HCT116 (cell line): ENCODE results near the gene TIRAP. TPM values are rescaled to one million over a fixed set of nuclear protein-coding genes. Genes with fewer than 3 reads are reported as not detected.

ENCODE experiments used
- ATAC-seq: fragments of 200-7000 bp; cut with Tn5 transposase; 2 replicates; pipeline ENCODE4 v1.9.1; 2020; ENCODE audit warnings: mild to moderate bottlenecking, moderate library complexity
- BruUV-seq: library from RNA; stranded (reverse); fragments of 400-500 nt; replicated peaks from 2 replicates; lab custom pipeline; 2021; lab: Mats Ljungman, UMichigan
- CTCF ChIA-PET: fragments of 300-600 bp; sonication (Branson Sonifier 250); formaldehyde crosslinking; loops from one replicate; lab custom pipeline; 2021; ENCODE audit warnings: antibody characterized with exemption; lab: Charles Lee
- POLR2A ChIA-PET: fragments of 300-600, 350-600 bp; sonication (Branson Sonifier 250); formaldehyde crosslinking; loops from one replicate; lab custom pipeline; 2021; ENCODE audit warnings: antibody characterized with exemption; lab: Charles Lee
- RAD21 ChIA-PET, 2 experiments: fragments of 300-600 bp; sonication (Branson Sonifier 250); formaldehyde crosslinking; loops; one replicate each; lab custom pipeline; 2023; ENCODE audit warnings: low total read pairs in 2 of 2; ENCODE audit not compliant: uncharacterized antibody in 2 of 2, unreplicated experiment in 2 of 2, low non-redundant PET in 1 of 2; lab: Charles Lee
- DNase-seq: peaks from one replicate; pipeline ENCODE4 v3.0.0-alpha.2; 2010; ENCODE audit warnings: low read depth, low spot score
- H2AFZ ChIP-seq: fragments of 200-600 bp; shearing (Covaris generic), sonication (generic); 2 replicates; pipeline ENCODE4 v1.6.1; 2017; ENCODE audit warnings: low read depth, mixed run types, mixed read lengths, antibody characterized with exemption, low read length; ENCODE audit not compliant: poor library complexity, severe bottlenecking
- H3K27ac ChIP-seq: 2 replicates; pipeline ENCODE4 v1.5.1; 2012; ENCODE audit warnings: low read depth, low read length
- H3K27me3 ChIP-seq: fragments of 200-600 bp; sonication (generic); 2 replicates; pipeline ENCODE4 v1.6.1; 2016; ENCODE audit warnings: mixed run types, low read length, mixed read lengths; ENCODE audit not compliant: insufficient read depth
- H3K36me3 ChIP-seq, 2 experiments: fragments of 200-500 bp in 1 of 2; fragments of 200-600 bp in 1 of 2; sonication (Bioruptor generic) in 1 of 2; sonication (generic) in 1 of 2; 2 replicates each; pipeline versions ENCODE4 v1.5.1 to v1.6.1; 2014 to 2016; ENCODE audit warnings: low read length in 2 of 2, inconsistent platforms in 1 of 2, mixed read lengths in 1 of 2, mixed run types in 1 of 2; ENCODE audit not compliant: insufficient read depth in 2 of 2, control insufficient read depth in 1 of 2
- H3K4me1 ChIP-seq, 2 experiments: fragments of 200-600 bp in 1 of 2; sonication (generic) in 1 of 2; 2 replicates each; pipeline versions ENCODE4 v1.5.1 to v1.6.1; 2012 to 2017; ENCODE audit warnings: low read length in 2 of 2, inconsistent platforms in 1 of 2, mild to moderate bottlenecking in 1 of 2, mixed read lengths in 1 of 2, mixed run types in 1 of 2, moderate library complexity in 1 of 2; ENCODE audit not compliant: insufficient read depth in 2 of 2, control insufficient read depth in 1 of 2
- H3K4me2 ChIP-seq: fragments of 200-600 bp; sonication (generic); 2 replicates; pipeline ENCODE4 v1.6.1; 2017; ENCODE audit warnings: mixed run types, low read length, mixed read lengths
- H3K4me3 ChIP-seq, 2 experiments: fragments of 200-600 bp in 1 of 2; sonication (generic) in 1 of 2; replicated peaks in 1 of 2; 2 replicates each; pipeline ENCODE4 v1.5.1; 2011 to 2016; ENCODE audit warnings: low read length in 2 of 2, control low read depth in 1 of 2, low read depth in 1 of 2, mild to moderate bottlenecking in 1 of 2, mixed read lengths in 1 of 2, mixed run types in 1 of 2
- H3K79me2 ChIP-seq: fragments of 200-600 bp; sonication (generic); 2 replicates; pipeline ENCODE4 v1.6.1; 2017; ENCODE audit warnings: mild to moderate bottlenecking, mixed run types, low read length, moderate library complexity, mixed read lengths; ENCODE audit not compliant: insufficient read depth
- H3K9ac ChIP-seq: fragments of 200-600 bp; sonication (generic); 2 replicates; pipeline ENCODE4 v1.6.1; 2016; ENCODE audit warnings: low read length, mixed read lengths
- H3K9me2 ChIP-seq: fragments of 200-600 bp; sonication (generic), shearing (Covaris generic); 2 replicates; pipeline ENCODE4 v1.6.1; 2017; ENCODE audit warnings: mixed run types, mild to moderate bottlenecking, moderate library complexity; ENCODE audit not compliant: insufficient read depth
- H3K9me3 ChIP-seq, 2 experiments: fragments of 200-500 bp in 1 of 2; fragments of 200-600 bp in 1 of 2; sonication (Bioruptor generic) in 1 of 2; sonication (generic) in 1 of 2; 2 replicates each; pipeline ENCODE4 v1.6.1; 2014 to 2017; ENCODE audit warnings: low read length in 2 of 2, mixed read lengths in 2 of 2, inconsistent platforms in 1 of 2, low read depth in 1 of 2, mild to moderate bottlenecking in 1 of 2, mixed run types in 1 of 2, moderate library complexity in 1 of 2; ENCODE audit not compliant: control insufficient read depth in 1 of 2, insufficient read depth in 1 of 2
- H4K20me1 ChIP-seq: fragments of 200-600 bp; sonication (generic), shearing (Covaris generic); 2 replicates; pipeline ENCODE4 v1.6.1; 2017; ENCODE audit warnings: mixed run types, mild to moderate bottlenecking, moderate library complexity; ENCODE audit not compliant: insufficient read depth
- CBX3 ChIP-seq: IDR thresholded peaks from 2 replicates; pipeline ENCODE4 v1.6.1; 2012; ENCODE audit warnings: low read depth
- ELF1 ChIP-seq: IDR thresholded peaks from 2 replicates; pipeline ENCODE4 v1.6.1; 2012; ENCODE audit warnings: low read depth, borderline replicate concordance
- FOSL1 ChIP-seq: IDR thresholded peaks from 2 replicates; pipeline ENCODE4 v1.6.1; 2012; ENCODE audit warnings: low read depth
- POLR2A ChIP-seq: IDR thresholded peaks from 2 replicates; pipeline ENCODE4 v1.7.0; 2011; ENCODE audit warnings: borderline replicate concordance; ENCODE audit not compliant: insufficient read depth, insufficient read length; ENCODE audit errors: extremely low read depth
- RAD21 ChIP-seq: IDR thresholded peaks from 2 replicates; pipeline ENCODE4 v1.6.1; 2012; ENCODE audit warnings: low read depth, mild to moderate bottlenecking
- SRF ChIP-seq: IDR thresholded peaks from 2 replicates; pipeline ENCODE4 v1.6.1; 2012; ENCODE audit warnings: low read depth
- TCF7L2 ChIP-seq: IDR thresholded peaks from 2 replicates; pipeline ENCODE4 v1.7.0; 2011; ENCODE audit warnings: borderline replicate concordance, inconsistent platforms; ENCODE audit not compliant: insufficient read depth, insufficient read length; ENCODE audit errors: extremely low read depth
- YY1 ChIP-seq: IDR thresholded peaks from 2 replicates; pipeline ENCODE4 v1.6.1; 2011; ENCODE audit warnings: low read length, low read depth, moderate library complexity, mild to moderate bottlenecking; ENCODE audit not compliant: insufficient replicate concordance; ENCODE audit errors: extremely low read depth
- ZNF274 ChIP-seq: fragments of 200-500 bp; sonication (Bioruptor generic); IDR thresholded peaks from 2 replicates; pipeline ENCODE4 v1.6.1; 2014; ENCODE audit warnings: mild to moderate bottlenecking, low read depth, low read length, inconsistent platforms
- intact Hi-C: fragments of 100-400 bp; cut with micrococcal nuclease; formaldehyde crosslinking; loops from 2 replicates; pipeline ENCODE4 v1.10.0; 2022
- total RNA-seq: library from RNA; stranded (reverse); gene quantifications from one replicate; pipeline ENCODE4 v1.2.1, GENCODE V29; 2021; ENCODE audit not compliant: unreplicated experiment
- TF ChIP-seq, protein P1 (sequence below): IDR thresholded peaks from 2 replicates; pipeline ENCODE4 v1.6.1; 2012
- TF ChIP-seq, protein P2 (sequence below): IDR thresholded peaks from 2 replicates; pipeline ENCODE4 v1.6.1; 2011; ENCODE audit warnings: mild to moderate bottlenecking, low read length, moderate library complexity; ENCODE audit not compliant: insufficient replicate concordance; ENCODE audit errors: extremely low read depth

Gene TIRAP
- total RNA-seq, 1 experiment from 2014 or later: 10.8 TPM

- H3K4me1 ChIP-seq: peaks cover 0 to 10% of the 10 kb centered on the region in 2 experiments; a peak in 2 of 4 replicates
- RAD21 ChIA-PET: no interaction called here
- H4K20me1 ChIP-seq: no peaks in the 10 kb centered on the region
- H2AFZ ChIP-seq: no peak overlapping the region
- H3K27me3 ChIP-seq: no peaks in the 10 kb centered on the region
- peak overlapping the region; percentile 23; the same call in 1 of the 2 replicates for H3K4me2 ChIP-seq
- TF ChIP-seq FOSL1: 0 out of 2 replicates have a peak, but pooled peaks have one; percentile 12
- no peak for TF ChIP-seq TCF7L2
- TF ChIP-seq SRF: no peak
- no peak for TF ChIP-seq POLR2A
- TF ChIP-seq ELF1: no peak
- TF ChIP-seq CBX3: no peak
- no peak overlapping the region for H3K4me3 ChIP-seq
- H3K36me3 ChIP-seq: no peaks in the 10 kb centered on the region
- peak; percentile 42; the same call in 1 of the 2 replicates for ATAC-seq
- H3K9me3 ChIP-seq: no peaks in the 10 kb centered on the region
- no TSS peak for BruUV-seq
- DNase-seq: no peak
- H3K9me2 ChIP-seq: no peaks in the 10 kb centered on the region
- POLR2A ChIA-PET: no interaction called here
- CTCF ChIA-PET: no interaction called here
- intact Hi-C loops: no loop called here
- H3K27ac ChIP-seq: no peak overlapping the region
- no peaks in the 10 kb centered on the region for H3K79me2 ChIP-seq
- H3K9ac ChIP-seq: no peak overlapping the region
Observed at GRCh38 chr11:126332221-126332711, 49.4 kb downstream of the TIRAP start.

DNA sequence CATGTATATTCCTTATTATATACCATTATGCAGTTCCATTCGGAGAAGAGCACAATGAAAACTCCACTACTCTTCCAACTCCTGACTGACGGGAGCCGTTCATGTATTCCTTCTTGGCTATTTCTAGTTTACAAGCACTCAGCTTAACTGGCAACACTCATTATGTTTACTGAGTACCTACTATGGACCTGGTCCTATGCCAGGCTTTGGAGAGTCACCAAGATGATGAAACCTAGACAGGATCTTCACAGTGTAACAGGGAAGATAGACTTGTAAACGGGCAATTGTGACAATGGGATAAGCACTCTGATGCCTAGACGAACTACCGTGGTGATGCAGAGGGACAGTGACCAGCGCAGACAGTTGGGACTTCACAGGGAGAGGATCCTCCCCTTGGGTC is 50.2 kb downstream of the TIRAP start:
- H3K36me3 ChIP-seq: no peaks in the 10 kb centered on the region
- H3K27me3 ChIP-seq: no peaks in the 10 kb centered on the region
- ChIA-PET CTCF (no interaction called here), POLR2A (no interaction called here), RAD21 (no interaction called here)
- DNase-seq: no peak
- no peaks in the 10 kb centered on the region for H4K20me1 ChIP-seq
- H3K9me3 ChIP-seq: no peaks in the 10 kb centered on the region
- H3K4me3 ChIP-seq: no peak overlapping the region
- no TSS peak for BruUV-seq
- no peaks in the 10 kb centered on the region for H3K9me2 ChIP-seq
- no peak overlapping the region for H2AFZ ChIP-seq
- no peak for ATAC-seq
- no peaks in the 10 kb centered on the region for H3K79me2 ChIP-seq
- TF ChIP-seq, protein P1, sequence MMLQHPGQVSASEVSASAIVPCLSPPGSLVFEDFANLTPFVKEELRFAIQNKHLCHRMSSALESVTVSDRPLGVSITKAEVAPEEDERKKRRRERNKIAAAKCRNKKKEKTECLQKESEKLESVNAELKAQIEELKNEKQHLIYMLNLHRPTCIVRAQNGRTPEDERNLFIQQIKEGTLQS: no peak
- TF ChIP-seq RAD21 (no peak), SRF (no peak), FOSL1 (no peak), YY1 (no peak), ZNF274 (no peak)
- TF ChIP-seq, protein P2, sequence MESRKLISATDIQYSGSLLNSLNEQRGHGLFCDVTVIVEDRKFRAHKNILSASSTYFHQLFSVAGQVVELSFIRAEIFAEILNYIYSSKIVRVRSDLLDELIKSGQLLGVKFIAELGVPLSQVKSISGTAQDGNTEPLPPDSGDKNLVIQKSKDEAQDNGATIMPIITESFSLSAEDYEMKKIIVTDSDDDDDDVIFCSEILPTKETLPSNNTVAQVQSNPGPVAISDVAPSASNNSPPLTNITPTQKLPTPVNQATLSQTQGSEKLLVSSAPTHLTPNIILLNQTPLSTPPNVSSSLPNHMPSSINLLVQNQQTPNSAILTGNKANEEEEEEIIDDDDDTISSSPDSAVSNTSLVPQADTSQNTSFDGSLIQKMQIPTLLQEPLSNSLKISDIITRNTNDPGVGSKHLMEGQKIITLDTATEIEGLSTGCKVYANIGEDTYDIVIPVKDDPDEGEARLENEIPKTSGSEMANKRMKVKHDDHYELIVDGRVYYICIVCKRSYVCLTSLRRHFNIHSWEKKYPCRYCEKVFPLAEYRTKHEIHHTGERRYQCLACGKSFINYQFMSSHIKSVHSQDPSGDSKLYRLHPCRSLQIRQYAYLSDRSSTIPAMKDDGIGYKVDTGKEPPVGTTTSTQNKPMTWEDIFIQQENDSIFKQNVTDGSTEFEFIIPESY: no peak
- peaks cover 0 to 10% of the 10 kb centered on the region in 2 experiments; a peak in 2 of 4 replicates for H3K4me1 ChIP-seq
- H3K9ac ChIP-seq: no peak overlapping the region
- intact Hi-C loops: no loop called here
- no peak overlapping the region for H3K27ac ChIP-seq
- no peak overlapping the region for H3K4me2 ChIP-seq
